GM12801 (cell line): ENCODE data around the gene ALK.

Experiments
- TF ChIP-seq, protein P1 (sequence below): IDR thresholded peaks from one replicate; pipeline ENCODE4 v1.5.1; 2011; ENCODE audit warnings: control low read depth; ENCODE audit not compliant: insufficient read length; ENCODE audit errors: extremely low read depth

The ALK gene

DNA sequence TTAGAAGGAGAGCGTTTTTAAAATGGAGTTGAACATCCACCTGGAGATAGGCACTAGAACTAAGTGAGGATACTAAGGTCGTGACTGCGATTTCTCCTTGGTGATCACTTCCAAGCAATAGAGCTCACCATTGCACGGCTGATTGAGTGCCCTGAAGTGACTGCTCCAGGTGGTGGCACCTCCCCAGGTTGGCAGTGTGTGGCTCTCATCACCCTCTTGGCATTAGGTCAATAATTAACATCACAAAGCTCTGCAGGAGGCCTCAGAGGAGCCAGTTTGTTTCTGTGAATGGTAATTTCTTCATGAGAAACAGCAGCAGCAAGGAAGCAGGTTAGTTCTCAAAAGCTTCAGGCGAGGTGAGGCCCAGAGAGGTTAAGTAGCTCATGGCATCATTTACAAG lies 546.6 kb downstream of the ALK start:
- TF ChIP-seq, protein P1, sequence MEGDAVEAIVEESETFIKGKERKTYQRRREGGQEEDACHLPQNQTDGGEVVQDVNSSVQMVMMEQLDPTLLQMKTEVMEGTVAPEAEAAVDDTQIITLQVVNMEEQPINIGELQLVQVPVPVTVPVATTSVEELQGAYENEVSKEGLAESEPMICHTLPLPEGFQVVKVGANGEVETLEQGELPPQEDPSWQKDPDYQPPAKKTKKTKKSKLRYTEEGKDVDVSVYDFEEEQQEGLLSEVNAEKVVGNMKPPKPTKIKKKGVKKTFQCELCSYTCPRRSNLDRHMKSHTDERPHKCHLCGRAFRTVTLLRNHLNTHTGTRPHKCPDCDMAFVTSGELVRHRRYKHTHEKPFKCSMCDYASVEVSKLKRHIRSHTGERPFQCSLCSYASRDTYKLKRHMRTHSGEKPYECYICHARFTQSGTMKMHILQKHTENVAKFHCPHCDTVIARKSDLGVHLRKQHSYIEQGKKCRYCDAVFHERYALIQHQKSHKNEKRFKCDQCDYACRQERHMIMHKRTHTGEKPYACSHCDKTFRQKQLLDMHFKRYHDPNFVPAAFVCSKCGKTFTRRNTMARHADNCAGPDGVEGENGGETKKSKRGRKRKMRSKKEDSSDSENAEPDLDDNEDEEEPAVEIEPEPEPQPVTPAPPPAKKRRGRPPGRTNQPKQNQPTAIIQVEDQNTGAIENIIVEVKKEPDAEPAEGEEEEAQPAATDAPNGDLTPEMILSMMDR: no peak

DNA sequence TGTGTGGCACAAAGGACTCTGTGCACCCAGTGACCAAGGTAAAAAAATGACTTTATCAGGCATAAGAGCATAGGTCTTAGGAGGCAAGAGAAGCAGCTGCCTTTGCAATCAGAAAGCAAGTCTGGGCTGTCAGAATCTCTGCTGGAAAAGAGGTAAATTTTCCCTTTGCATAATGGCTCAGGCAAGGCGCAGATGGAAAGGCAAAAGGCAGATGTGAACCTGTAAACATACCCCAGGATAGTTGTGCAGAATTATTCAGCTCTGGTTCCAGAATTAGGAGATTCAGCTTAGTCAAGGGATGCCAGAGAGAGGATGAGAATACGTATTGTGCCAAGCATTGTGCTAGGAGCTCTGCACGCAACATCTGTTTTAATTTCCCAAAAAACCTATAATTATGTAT lies 547.5 kb downstream of the ALK start:
- TF ChIP-seq, protein P1: no peak

DNA sequence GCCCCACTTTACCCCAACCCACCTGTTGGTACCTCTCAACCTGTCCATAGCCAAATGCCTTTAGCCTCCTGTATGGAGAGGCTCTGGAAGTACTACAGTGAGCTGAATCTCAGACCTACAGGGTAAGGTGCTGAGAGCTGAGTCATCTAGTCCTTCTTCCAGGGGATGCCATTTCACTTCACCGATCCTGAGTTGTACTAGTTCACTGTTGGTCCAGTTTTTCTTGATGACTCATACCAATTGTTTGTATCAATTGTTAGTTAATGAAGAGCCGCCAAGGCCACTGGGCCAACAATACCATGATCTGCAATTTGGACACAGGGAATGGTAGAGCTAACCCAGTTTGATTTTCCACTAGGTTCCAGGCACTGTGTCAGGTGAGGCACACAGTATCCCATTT lies 549.2 kb downstream of the ALK start:
- TF ChIP-seq, protein P1: no peak

DNA sequence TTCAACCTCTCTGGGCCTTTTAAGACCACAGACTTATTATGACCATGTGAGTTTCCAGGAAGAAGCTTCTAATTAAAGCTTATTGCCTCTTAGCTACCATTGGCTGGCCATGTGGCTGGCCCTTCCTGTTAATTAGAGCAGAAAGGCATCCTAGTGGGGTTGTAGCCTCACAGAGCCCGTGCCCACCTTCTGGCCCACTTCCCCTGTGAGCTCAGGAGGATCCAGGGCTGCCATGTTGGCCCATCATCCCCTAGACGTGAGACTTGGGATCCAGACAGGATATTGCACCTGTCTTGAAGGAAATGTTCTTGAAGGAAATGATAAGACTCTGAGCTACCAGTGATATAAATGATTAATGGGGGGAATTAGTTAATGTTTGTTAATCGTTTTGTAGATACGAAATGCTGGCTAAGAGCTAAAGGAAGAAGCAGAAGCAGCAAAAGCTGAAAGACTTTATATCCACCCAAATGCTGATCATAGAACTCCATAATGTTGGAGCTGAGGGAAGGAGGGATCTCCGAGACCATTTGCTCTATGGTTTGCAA lies 550.7 kb downstream of the ALK start:
- TF ChIP-seq, protein P1: no peak

DNA sequence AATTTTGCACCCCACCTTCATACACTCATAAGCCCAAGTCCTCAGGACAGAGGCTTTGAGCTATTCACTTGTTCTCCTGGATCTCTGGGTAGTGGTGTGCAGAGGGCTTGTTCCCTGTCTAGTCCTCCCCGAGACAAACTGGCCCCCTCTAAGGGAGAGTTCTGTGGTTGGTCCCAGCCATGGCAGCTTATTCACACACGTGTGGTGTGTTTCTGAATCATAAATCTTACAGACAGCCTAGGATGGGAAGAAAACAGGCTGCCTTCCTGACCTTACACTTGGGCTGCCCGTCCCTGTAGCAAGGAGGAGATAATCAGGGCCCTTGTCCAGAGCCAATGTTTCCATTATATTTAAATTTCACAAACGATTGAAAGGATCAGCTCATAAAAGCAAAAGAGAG lies 551.2 kb downstream of the ALK start:
- TF ChIP-seq, protein P1: no peak

DNA sequence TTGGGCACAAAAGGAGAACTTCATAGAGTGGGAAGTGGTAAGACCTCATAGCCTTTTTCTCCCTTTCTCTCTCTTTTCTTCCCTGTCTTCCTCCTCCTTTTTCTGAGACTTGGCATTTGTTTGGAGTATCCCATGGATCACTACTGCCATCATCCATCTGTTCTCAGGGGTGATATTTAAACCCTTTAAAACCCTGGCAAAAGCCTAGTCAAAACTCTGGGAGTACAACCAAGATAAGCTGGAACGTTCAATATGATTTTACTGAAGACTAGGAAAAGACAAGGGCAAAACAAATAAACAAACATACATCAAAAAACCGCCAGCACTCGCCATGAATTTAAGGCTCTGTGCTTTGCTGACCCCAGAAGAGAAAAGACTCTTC lies 552.7 kb downstream of the ALK start:
- TF ChIP-seq, protein P1: no peak

DNA sequence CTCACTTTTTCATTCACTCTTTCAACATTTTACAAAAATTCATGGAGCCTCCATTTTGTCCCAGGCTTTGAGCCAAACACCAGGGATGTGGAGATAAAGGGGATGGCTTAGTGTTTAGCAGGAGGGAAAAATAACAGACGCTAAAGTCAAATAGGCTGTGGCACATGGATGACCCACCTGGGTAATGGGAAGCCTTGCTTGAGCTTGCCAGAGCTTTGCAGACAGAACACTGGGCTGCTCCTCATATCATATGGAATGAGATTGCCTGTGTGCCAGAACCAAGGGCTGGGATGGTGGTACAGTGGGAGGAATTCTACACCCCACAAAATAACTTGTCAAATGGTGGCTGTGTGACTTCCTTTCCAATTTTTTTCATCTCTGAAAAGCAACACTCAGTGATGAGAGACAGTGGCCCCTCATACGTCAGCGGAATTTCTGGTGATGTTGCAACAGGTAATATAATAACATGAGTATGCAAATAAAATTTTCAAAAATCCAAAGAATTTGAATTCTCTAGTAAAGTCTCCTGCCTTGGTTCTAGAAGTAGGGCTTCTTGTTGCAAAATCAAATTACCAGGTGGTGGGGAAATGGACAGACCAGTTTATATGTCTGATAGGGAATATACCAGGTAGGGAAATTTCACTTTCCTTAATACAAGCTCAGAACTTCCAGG lies 553.3 kb downstream of the ALK start:
- TF ChIP-seq, protein P1: no peak
